DMS79 treated with DMSO at 0.1 percent for 48 hours (cell line): Measurements from ENCODE around the gene DHX8.
"Not testable (repeated sequence)": the region's sequence is repeated elsewhere in the genome, so short reads cannot be mapped to it uniquely, and the experiment has no call there.

Experiments
- DNase-seq: peaks from one replicate; lab custom pipeline; 2025; lab: John Stamatoyannopoulos, UW

DHX8 gene

DNA sequence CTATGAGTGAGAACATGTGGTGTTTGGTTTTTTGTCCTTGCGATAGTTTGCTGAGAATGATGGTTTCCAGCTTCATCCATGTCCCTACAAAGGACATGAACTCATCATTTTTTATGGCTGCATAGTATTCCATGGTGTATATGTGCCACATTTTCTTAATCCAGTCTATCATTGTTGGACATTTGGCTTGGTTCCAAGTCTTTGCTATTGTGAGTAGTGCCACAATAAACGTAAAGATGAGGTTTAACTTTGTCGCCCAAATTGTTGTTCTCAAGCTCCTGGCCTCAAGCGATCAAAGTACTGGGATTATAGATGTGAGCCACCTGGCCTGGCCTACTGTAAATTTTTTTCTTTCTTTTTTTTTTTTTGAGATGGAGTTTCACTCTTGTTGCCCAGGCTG, 21.2 kb upstream of the DHX8 start:
- not testable (repeated sequence) for DNase-seq

DNA sequence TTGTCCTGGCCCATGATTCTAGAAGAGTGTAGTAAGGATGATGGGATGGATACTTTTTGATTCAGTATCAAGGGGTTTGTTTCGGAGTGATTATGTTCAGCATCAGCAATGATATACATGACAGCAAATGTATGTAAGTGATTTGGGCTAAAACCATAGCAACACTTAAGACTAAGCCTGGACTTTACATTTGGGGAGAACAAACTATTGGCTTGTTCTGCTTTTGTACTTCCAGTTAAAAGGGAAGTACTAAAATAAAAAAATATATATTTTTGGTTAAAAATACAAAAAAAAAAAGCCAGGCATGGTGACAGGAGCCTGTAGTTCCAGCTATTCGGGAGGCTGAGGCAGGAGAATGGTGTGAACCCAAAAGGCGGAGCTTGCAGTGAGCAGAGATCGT, 20.5 kb upstream of the DHX8 start:
- no peak for DNase-seq

DNA sequence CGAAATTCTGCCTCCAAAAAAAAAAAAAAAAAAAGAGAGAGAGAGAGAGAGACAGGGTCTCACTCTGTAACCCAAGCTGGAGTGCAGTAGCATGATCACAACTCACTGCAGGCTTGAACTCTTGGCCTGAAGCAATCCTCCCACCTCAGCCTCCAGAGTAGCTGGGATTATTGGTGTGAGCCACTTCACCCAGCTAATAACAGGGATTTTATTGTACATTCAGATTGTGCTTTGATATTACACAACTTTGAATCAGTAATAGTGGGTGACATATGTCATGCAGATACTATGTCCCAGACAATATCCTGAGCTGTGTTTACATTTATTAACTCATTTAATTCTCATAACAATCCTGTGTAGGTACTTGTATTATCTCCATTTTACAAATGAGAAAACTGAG, 19.7 kb upstream of the DHX8 start:
- no peak for DNase-seq

DNA sequence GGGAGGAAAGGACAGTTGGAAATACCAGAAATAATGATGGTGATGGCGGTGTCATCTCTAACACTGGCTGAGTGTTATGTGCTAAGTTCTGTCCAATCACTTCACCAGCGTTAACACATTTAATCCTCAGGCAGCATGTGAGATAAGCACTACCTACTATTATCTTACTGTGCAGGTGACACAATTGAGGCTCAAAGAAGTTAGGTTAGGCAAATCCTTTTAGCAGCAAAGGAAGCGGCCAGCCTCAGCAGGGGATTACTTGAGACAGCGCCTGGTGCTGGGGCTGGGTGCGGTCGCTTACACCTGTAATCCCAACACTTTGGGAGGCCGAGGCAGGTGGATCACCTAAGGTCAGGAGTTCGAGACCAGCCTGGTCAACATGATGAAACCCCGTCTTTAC, 18.7 kb upstream of the DHX8 start:
- DNase-seq = no peak

DNA sequence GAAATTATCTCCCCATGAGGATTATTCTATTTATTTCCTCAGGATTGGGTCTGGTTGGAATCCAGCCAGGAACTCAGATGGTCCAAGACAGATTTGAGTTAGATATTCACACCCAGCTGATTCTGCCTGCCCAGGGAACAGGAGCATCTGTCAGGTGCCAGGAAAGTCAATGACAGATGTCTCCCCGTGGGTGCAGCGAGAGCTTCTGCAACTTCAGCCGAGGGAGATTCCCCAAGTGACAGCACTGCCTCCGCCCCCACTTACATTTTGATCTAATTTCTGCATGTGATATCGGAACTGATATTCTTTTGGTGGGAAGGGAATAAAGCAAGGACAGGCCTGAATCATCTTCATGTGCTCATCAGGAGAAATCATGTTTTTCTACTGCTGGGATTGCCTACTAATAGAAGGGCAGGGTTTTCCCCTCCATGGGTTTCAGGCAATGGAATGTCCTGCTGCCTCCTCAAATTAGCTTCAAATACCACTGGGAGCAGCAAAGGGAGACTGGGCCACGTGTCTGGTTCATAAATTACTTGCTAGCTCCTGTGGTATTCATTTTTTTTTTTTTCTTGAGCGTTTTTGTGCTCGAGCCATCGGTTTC, 15.7 kb upstream of the DHX8 start:
- no peak for DNase-seq

DNA sequence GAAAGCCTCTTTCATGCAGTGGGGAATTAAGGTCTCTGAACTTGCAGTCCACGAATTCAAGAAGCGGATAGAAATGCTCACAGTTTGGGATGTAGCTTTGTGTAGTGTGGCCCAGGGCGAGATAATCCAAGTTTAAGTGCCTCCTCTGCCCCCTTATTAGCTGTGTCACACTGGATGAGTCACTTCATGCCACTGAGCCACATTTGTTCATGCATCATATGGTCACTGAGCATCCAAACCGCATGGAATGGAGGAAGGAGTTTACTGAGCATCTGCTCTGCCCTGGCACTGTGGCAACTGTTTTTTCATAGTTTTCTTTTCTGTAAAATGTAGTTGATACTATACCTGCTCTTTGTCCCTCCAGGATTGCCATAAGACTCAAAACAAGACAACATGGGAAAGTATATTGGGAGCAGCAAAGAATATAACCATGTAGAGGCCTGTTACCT, 15.1 kb upstream of the DHX8 start:
- no peak for DNase-seq

DNA sequence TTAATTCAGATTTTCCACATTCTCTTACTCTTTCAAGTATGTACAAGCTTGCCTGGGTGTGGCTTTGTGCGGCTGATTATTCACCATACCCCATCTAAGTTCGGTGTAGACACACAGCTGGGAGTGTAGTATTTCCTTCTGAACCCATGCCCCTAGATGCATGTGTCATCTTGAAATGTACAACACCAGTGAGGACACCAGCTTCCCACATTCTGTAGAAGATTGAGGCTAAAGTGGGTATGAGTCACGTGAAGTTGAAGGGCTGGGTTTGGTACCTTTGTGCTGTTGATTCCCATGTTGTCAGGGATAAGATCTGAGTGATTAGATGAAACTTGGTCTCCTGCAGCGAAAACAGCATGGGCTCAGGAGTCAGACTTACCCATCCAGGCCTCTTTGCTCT, 14.6 kb upstream of the DHX8 start:
- DNase-seq = no peak

DNA sequence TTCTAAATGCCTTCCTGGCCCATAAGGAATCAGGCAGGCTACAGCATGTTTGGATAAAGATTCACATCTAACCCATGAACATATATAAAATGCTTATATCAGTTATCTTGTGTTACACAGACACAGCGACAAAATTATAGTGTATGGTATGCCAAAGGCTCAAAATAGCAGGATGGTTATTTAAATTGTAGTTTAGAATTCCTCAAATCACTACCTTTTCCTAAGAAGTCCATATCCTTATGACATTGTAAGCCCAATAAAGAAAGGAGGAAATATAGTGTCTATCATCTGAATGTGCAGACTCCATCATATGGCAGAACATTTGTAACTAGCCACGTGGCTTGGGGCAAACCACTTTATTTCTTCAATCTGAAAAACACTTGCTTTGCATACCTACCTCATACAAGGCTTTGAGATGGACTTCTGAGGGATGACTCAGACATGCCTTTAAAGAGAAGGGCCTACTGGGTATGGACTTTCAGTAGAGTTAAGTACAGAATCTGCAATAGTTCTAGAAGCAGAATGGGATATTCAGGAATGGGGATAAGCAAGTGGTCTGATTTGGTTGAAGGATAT, 12.1 kb upstream of the DHX8 start:
- DNase-seq = no peak

DNA sequence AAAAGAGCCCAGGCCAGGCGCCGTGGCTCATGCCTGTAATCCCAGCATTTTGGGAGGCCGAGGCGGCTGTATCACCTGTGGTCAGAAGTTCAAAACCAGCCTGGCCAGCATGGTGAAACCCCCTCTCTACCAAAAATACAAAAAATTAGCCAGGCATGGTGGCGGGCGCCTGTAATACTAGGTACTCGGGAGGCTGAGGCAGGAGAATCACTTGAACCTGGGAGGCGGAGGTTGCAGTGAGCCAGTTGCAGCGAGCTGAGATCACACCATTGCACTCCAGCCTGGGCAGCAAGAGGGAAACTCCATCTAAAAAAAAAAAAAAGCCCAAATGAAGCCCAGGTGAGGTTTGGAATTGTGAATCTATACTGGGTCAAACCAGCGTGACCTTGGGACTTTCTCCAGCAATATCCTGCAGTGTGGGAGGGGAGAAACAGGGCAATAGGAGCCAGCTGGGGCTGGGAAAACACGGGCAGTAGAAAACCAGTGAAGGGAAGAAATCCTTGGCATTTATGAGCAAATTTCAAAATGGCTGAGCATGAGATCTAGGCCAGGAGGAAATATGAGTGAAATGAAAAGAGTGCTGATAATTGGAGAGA, 8.2 kb upstream of the DHX8 start:
- no peak for DNase-seq

DNA sequence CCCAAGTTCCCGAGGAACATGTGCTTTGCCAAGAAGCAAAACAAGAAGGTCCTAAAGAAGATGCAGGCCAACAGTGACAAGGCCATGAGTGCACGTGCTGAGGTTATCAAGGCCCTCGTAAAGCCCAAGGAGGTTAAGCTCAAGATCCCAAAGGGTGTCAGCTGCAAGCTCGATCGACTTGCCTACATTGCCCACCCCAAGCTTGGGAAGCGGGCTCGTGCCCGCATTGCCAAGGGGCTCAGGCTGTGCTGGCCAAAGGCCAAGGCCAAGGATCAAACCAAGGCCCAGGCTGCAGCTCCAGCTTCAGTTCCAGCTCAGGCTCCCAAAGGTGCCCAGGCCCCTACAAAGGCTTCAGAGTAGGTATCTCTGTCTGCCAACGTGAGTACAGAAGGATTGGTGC, 7.5 kb upstream of the DHX8 start:
- not testable (repeated sequence) for DNase-seq

DNA sequence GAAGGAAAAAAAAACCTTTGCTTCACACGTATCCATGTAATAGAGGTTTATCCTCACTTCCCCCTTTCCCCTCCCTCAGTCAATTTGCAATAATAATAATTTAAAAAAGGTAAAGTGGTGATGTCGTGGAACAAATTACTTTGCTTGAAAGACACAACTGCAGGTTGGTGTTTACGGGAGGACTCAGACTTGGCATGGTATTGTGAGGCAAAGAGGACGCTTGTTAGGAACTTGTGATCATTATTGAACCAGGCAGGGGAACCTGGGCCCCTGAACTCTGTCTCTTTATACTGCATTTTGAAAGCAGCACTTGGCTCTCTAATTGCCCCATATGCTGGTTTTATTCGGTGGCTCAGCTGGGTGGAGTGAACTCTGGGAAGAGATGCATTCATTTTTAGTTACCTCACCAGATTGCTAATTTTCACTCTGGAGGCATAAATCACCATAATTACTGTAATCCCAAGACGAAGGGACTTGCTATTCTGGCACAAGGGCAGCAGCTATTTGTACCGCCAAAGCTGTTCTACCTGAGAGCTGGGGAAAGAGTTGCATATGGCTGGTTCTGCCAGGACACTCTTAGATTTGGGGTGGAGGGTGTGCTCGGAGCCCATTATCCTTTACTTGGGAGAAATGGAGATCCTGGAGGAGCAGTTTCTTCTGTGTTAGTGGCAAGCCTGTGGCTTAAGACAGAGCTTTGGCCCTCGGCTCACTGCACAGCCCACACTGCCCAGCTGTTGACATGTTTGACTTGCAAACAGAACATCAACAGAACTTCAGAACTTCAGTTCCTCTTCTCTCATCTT, 5.7 kb upstream of the DHX8 start:
- no peak for DNase-seq

DNA sequence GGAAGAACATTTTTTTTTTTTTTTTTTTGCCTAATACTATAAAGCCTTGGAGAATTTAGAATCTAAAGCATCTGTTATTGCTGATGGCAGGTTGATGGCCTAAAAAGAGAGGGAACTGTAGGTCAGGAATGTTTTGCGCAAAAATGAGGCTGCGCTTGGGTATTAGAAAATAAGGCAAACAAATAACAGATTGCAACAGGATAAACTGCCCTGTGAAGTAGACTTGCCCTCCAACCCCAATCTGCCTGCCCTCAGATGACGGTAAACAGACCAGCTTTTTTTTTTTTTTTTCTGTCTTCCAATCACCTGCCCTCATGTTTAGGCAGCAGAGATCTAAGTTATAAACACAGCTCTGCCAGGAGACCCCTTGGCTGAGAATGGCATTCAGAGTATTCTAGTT, 3.8 kb upstream of the DHX8 start:
- no peak for DNase-seq

DNA sequence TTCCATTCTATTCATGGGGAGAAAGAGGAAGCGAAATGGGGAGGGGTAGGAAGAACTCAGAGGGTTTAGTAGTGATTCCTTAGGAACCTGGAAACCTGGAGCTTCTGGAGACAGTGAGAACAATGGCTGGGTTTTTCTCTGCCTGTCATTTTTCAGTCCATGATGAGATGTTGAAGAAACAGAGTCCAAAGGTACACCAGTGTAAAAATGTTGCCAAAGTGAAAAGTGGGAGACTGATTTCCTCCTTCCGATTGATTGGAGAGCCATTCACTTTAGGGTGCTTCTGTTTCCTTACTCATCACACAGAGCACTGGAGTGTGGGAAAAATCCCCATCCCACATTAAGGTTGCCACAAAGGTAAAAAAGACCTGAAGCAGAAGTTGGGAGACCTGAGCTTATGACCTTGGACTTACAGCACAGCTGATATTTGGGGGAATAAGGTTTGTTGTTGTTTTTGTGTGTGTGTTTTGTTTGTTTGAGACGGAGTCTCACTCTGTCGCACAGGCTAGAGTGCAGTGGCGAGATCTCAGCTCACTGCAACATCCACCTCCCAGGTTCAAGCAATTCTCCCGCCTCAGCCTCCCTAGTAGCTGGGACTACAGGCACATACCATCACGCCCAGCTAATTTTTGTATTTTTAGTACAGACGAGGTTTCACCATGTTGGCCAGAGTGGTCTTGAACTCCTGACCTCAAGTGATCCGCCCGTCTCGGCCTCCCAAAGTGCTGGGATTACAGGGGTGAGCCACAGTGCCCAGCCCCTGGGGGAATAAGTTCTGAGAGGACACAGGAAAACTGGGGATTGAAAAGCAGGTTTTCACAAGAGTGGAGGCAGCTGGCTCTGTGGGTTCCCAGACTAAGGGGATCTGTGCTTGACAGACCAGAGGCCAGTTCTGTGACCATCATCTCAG, 1.4 kb upstream of the DHX8 start:
- DNase-seq = no peak

DNA sequence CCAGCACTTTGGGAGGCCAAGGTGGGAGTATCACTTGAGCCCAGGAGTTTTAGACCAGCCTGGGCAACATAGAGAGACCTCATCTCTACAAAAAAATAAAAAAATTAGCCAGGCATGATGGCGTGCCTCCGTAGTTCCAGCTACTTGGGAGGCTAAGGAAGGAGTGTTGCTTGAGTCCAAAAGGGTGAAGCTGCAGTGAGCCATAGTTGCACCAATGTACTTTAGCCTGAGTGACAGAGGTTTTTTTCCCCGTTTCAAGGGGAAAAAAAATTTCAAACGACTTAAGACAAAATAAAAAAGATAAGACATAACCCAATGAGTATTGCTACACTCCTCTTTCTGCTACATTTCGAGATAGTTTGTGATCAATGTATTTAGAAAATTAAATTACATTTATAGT, 6.8 kb downstream of the DHX8 start:
- no peak for DNase-seq

DNA sequence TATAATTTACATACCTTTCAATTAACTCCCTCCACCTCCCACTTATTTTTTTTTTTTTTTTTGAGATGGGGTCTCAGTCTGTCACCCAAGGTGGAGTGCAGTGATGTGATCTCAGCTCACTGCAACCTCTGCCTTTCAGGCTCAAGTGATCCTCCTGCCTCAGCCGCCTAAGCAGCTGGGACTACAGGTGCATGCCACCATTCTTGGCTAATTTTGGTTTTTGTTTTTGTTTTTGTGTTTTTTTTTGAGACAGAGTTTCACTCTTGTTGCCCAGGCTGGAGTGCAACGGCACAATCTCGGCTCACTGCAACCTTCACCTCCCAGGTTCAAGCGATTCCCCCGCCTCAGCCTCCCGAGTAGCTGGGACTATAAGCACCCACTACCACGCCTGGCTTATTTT, 25.7 kb downstream of the DHX8 start:
- DNase-seq = not testable (repeated sequence)

DNA sequence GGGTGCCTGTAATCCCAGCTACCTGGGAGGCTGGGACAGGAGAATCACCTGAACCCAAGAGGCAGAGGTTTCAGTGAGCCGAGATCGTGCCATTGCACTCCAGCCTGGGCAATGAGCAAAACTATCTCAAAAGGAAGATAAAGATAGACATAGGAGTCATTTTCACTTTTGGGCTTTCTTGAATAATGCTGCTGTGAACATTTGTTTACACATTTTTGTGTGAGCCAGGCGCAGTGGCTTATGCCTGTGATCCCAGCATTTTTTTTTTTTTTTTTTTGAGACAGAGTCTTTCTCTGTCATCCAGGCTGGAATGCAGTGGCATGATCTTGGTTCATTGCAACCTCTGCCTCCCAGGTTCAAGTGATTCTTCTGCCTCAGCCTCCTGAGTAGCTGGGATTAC, 27.4 kb downstream of the DHX8 start:
- DNase-seq = not testable (repeated sequence)

DNA sequence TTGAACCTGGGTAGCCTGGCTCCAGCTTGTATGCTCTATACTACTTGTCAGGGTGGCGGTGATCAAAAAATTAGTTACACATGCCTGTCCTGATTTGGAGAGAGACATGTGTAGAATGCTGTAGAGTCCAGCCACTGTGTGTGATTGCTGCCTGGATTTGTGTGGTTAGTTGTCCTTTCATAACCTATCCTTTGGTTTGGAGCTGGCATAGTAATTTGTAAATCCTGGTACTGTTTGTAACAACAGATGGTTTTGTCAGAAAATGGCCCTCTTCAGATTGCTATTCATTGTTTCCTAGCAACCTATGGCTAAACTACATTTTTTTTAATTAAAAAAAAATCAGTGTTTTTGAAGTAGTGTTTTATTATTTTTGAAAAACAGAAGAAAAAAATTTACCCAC, 31.9 kb downstream of the DHX8 start:
- no peak for DNase-seq

DNA sequence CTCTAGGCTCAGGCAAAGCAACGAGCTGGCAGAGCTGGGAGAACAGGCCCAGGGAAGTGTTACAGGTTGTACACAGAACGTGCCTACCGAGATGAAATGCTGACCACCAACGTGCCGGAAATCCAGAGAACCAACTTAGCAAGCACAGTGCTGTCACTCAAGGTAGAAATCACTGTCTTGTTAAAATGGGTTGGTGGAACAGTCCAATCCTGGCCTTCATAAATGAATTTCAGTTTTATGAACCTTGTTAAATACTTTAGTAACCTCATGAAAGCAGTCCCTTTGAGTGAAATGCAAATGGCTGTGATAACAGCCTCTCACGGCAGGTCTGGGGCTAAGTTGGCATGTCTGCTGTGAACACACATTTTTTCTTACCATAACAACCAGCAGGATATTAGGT, 33.4 kb downstream of the DHX8 start:
- no peak for DNase-seq

DNA sequence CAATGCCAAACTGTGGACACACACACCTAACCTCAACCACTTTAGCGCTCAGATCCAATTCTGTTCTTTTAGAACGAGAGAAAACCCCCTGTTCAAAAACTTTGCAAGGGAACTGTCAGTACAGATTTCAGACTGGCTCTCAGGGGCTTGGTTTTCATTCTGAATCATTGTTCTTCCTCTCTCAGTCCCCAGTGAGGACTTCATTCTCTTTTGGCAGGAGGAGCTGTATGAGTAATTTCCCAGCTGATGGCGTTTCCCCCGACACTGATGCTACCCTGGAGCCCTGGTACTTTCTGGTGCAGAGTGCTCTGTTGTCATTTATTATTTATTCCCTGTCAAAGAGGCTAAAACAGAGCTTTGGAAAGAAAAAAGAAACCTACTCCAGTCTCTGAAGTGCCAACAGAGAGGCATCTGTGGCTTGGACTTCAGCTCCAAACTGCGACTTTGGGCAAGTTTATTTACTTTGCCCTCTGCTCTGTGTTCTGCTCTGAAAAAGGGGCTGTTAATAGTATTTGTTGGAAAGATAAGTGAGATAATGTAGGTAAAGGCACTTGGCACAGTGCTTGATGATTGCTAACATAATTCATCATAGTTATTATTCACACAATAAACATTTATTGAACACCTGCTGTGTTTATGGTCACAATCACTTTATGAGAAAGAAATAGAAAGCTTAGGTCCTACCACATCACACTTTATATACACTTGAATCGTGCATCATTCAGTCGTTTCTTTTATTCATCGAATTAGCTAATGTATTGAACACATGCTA, 34.0 kb downstream of the DHX8 start:
- no peak for DNase-seq

DNA sequence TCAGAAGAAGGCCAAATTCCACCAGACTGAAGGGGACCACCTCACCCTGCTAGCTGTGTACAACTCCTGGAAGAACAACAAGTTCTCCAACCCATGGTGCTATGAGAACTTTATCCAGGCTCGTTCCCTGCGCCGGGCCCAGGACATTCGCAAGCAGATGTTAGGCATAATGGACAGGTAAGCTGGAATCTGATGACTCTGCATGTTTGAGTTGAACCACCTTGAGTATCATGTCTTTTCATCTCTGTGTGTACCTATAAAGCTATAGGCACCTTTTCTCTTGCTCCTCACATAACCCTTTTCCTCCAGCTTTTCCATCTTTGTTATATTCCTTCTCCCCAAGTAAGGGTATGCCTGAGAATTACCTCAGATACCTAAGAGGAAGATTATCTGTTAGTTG, 37.6 kb downstream of the DHX8 start:
- DNase-seq = no peak

DNA sequence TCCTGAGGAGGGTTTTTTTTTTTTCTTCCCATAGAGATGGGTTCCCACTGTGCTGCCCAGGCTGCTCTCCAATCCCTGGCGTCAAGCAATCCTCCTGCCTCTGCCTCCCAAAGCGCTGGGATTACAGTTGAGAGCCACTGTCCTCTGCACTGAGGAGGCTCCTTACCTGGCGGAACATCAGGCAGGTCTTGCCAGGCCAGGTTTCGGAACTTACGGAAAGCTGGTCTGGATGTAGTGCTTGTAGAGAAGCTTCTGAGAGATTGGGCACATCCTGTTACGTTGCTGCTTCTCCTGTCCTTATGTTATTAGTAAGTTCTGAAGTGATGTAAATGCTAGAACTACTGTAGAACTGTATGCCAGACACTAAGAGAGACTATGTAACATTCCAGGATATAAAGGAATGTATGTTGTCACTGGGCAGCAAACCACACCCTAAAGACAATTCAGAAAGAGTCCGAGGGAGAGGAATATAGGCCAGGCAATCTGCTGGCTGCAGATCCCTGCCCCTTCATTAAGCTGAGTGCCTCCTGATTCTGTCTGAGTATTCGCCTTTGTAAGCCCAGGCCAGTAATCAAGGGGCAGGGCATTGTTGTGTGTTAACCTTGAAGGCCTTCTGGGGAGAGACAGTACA, 41.3 kb downstream of the DHX8 start:
- no peak for DNase-seq
